A673 (cell line): ENCODE results near the gene TOP2B.

Source experiments
- CTCF ChIP-seq: fragments of 300-800, 200-600 bp; sonication (generic); conservative IDR thresholded peaks from 2 replicates; pipeline ENCODE4 v1.5.1; 2017; ENCODE audit warnings: low read depth, mild to moderate bottlenecking, antibody characterized with exemption, low read length, moderate library complexity, mixed read lengths
- EZH2 ChIP-seq: fragments of 200-600 bp; sonication (generic); IDR thresholded peaks from 2 replicates; pipeline ENCODE4 v1.6.1; 2017; ENCODE audit warnings: borderline replicate concordance, low read depth, mild to moderate bottlenecking, mixed read lengths, antibody characterized with exemption, low read length; ENCODE audit not compliant: poor library complexity, severe bottlenecking

GRCh38 chr3:25587526-25587925, 77.2 kb downstream of the TOP2B start:
- TF ChIP-seq CTCF (no peak), EZH2 (no peak)
